C4-2B (cell line): ENCODE measurements around the gene KDM6B.

Experiments used
- H3K27ac ChIP-seq: fragments of 450-650 bp; 2 replicates; pipeline ENCODE4 v1.5.1; 2017
- ZFX ChIP-seq: fragments of 450-650 bp; IDR thresholded peaks from 2 replicates; pipeline ENCODE4 v1.6.1; 2017
- TF ChIP-seq, protein P1 (sequence below): fragments of 450-650 bp; conservative IDR thresholded peaks from 2 replicates; pipeline ENCODE4 v1.5.1; 2017; ENCODE audit warnings: mild to moderate bottlenecking

Gene KDM6B

GRCh38 chr17:7814969-7815368 is 19.0 kb upstream of the KDM6B start:
- TF ChIP-seq ZFX, result no peak
- TF ChIP-seq, protein P1, sequence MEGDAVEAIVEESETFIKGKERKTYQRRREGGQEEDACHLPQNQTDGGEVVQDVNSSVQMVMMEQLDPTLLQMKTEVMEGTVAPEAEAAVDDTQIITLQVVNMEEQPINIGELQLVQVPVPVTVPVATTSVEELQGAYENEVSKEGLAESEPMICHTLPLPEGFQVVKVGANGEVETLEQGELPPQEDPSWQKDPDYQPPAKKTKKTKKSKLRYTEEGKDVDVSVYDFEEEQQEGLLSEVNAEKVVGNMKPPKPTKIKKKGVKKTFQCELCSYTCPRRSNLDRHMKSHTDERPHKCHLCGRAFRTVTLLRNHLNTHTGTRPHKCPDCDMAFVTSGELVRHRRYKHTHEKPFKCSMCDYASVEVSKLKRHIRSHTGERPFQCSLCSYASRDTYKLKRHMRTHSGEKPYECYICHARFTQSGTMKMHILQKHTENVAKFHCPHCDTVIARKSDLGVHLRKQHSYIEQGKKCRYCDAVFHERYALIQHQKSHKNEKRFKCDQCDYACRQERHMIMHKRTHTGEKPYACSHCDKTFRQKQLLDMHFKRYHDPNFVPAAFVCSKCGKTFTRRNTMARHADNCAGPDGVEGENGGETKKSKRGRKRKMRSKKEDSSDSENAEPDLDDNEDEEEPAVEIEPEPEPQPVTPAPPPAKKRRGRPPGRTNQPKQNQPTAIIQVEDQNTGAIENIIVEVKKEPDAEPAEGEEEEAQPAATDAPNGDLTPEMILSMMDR, result no peak
- no peak overlapping the region for H3K27ac ChIP-seq

DNA sequence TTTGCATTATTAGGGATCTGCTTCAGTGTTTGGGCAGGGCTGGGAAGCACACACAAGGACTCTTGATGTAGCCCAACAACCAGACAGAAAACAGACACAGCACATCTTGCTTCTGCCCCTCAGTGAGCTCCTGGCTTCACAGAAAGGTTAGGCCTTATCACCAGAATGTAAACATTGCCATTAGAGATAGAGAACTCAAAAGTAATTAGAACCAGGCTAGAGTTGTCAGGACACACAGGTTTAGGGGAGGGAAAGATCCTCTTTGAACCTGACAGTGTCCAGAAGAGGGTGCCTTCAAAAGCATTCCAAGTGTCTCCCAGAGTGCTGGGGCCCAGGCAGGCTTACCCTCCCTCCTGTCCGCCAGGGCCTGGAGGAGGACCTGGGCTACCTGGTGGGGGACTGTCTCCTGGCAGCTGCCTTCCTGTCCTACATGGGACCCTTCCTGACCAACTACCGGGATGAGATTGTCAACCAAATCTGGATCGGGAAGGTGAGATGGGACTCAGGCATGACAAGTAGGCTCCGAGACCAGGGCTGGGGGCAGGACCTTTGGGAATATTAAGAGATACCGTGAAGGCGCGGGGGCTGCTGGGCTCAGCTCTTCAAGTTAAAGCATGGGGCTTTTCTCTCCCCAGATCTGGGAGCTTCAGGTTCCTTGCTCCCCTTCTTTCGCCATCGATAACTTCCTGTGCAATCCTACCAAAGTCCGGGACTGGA is 16.9 kb upstream of the KDM6B start:
- H3K27ac ChIP-seq, result no peak overlapping the region
- TF ChIP-seq ZFX, result no peak
- TF ChIP-seq, protein P1, result no peak

- no peak for TF ChIP-seq ZFX
- TF ChIP-seq, protein P1, result no peak
- H3K27ac ChIP-seq, result no peak overlapping the region
These were observed 16.4 kb upstream of the KDM6B start for GRCh38 chr17:7817643-7817964.

DNA sequence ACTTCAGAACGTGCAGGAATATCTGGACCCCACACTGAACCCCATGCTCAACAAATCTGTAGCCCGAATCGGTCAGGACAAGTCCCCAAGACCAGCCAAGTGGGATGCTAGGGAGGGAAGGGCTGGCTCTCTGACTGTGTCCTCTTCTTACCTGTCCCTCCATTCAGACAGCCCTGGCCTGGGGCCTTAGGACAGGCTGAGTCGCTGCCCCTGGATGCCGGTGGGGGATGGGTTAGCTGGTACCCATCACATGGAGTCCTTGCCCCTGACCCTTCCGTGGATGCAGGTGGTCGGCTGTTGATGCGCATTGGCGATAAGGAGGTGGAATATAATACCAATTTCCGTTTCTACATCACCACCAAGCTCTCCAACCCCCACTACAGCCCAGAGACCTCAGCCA is 16.0 kb upstream of the KDM6B start:
- H3K27ac ChIP-seq, result no peak overlapping the region
- TF ChIP-seq, protein P1, result no peak
- no peak for TF ChIP-seq ZFX

GRCh38 chr17:7818746-7819645 is 15.0 kb upstream of the KDM6B start:
- TF ChIP-seq, protein P1, result no peak
- TF ChIP-seq ZFX, result no peak
- no peak overlapping the region for H3K27ac ChIP-seq

GRCh38 chr17:7820231-7820630 is 13.8 kb upstream of the KDM6B start:
- H3K27ac ChIP-seq, result no peak overlapping the region
- TF ChIP-seq, protein P1, result no peak
- TF ChIP-seq ZFX, result no peak

- H3K27ac ChIP-seq, result no peak overlapping the region
- TF ChIP-seq, protein P1, result no peak
- TF ChIP-seq ZFX, result no peak
These were observed 11.9 kb upstream of the KDM6B start for GRCh38 chr17:7822126-7822525.
